Measurements from ENCODE around the gene DNAJC17.

Gene DNAJC17, protein sequence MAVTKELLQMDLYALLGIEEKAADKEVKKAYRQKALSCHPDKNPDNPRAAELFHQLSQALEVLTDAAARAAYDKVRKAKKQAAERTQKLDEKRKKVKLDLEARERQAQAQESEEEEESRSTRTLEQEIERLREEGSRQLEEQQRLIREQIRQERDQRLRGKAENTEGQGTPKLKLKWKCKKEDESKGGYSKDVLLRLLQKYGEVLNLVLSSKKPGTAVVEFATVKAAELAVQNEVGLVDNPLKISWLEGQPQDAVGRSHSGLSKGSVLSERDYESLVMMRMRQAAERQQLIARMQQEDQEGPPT

DNA sequence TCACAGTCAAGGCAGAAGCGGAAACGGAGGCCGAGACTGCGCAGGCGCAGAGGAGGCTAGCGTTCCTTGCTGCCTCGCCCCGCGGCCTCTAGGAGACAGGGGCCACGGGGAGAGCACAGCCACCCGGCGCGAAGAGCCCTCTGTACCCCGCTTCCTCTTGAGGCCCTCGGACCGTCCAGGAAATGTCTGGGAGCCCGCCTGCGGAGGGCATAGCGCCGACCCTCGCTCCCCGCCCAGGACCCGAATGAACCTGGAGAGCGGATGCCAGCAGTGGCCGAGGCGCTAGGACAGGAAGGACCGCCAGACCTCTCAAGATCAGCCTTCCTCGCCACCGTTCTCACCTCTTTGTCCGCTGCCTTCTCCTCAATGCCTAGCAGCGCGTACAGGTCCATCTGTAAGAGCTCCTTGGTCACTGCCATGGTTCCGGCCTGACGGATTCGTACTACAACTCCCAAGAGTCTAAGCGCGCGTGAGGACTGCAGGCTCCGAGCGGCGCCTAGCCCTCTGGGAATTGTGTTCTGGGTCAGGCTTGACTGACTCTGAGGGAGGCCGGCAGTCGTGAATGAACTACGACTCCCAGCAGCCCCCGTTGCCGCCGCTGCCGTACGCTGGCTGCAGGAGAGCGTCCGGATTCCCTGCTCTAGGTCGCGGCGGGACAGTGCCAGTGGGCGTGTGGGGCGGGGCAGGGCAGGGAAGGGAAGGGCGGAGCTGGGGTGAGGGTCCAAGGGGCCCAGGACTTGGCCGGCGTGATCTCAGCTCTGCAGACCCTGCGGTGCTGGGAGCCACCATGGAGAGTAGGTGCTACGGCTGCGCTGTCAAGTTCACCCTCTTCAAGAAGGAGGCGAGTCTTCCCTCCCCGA is at the start of gene DNAJC17, which contains the start of gene ZFYVE19:
Gene DNAJC17, minus strand, starts transcription at position 446 of the 860 bp plus-strand sequence. Its CDS starts 27 bp downstream, at position 419.
Gene ZFYVE19, plus strand, starts transcription at position 62 of the 860 bp plus-strand sequence. Its CDS starts 501 bp downstream, at position 563.
- DNase-seq (ENCODE audit: low spot score): peak; percentile 94

DNA sequence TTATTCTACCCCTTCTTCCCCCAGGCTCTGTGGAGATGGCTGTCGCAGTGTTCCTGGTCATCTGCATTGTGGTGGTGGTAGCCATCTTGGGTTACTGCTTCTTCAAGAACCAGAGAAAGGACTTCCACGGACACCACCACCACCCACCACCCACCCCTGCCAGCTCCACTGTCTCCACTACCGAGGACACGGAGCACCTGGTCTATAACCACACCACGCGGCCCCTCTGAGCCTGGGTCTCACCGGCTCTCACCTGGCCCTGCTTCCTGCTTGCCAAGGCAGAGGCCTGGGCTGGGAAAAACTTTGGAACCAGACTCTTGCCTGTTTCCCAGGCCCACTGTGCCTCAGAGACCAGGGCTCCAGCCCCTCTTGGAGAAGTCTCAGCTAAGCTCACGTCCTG is 49.5 kb upstream of the DNAJC17 start:
- no peak for DNase-seq (ENCODE audit: low spot score)

DNA sequence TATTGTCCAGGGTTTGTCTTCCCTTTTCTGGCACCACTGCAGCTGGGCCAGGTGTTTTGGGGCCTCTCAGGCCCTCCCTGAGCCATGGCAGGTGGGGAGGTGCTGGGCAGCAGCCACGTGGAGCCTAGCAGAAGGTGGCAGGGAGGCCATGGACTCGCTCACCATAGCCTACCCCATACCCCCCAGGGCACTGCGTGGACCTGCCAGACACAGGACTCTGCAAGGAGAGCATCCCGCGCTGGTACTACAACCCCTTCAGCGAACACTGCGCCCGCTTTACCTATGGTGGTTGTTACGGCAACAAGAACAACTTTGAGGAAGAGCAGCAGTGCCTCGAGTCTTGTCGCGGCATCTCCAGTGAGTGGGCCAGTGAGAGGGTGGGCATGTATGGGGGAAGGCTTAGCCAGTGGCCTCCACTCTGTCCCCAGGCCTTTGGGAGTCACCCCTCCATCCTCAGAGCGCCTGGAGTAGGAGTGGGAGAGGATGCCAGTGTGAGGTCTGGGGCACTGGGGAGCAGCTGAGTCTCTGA is 48.5 kb upstream of the DNAJC17 start:
- no peak for DNase-seq (ENCODE audit: low spot score)

DNA sequence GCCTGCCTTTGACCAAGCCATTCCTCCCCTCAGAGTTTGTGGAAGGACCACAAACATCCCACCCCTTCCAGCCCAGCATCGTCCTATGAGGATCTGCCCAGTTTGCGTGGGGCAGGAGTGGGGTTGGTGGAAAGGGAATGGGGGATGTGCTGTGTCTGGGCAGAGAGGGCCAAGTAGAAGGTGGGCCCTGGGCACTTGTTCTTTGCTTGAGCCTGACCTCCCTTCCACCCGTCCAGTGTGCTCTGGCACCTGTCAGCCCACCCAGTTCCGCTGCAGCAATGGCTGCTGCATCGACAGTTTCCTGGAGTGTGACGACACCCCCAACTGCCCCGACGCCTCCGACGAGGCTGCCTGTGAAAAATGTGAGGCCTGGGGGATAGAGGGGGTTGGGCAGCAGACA is 46.9 kb upstream of the DNAJC17 start:
- DNase-seq (ENCODE audit: low spot score): no peak

DNA sequence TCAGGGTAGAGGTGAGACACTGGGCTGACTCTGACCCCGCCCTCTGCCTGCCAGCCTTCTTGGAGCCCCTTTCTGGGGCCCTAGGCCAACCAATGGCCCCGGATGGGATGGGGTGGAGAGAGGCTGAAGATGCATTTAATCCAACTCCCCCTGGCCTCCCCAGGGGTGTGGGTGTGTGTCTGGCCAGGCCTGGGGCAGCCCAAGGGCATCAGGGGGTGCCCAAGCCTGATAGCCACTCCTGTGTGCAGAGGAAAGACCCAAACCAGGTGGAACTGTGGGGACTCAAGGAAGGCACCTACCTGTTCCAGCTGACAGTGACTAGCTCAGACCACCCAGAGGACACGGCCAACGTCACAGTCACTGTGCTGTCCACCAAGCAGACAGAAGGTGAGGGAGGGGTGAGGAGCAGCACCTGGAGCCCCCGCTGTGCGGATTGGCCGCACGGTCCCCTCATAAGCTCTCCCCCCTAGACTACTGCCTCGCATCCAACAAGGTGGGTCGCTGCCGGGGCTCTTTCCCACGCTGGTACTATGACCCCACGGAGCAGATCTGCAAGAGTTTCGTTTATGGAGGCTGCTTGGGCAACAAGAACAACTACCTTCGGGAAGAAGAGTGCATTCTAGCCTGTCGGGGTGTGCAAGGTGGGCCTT is 46.1 kb upstream of the DNAJC17 start:
- DNase-seq (ENCODE audit: low spot score): no peak

DNA sequence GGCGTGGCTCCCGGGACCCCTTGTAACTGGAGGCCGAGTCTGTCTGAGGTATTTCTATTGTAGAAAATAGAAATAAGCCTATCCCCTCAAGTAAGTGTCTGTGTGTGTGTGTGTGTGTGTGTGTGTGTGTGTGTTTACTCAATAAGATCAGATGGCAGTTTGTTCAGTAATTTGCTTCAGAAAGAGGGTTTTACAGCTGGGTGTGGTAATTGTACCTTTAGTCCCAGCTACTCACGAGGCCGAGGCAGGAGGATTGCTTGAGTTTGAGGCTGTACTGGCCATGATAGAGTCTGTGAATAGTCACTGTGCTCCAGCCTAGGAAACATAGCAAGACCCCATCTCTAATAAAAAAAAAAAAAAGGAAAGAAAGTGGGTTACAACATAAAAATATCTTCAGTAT is 45.3 kb upstream of the DNAJC17 start:
- DNase-seq (ENCODE audit: low spot score): no peak

DNA sequence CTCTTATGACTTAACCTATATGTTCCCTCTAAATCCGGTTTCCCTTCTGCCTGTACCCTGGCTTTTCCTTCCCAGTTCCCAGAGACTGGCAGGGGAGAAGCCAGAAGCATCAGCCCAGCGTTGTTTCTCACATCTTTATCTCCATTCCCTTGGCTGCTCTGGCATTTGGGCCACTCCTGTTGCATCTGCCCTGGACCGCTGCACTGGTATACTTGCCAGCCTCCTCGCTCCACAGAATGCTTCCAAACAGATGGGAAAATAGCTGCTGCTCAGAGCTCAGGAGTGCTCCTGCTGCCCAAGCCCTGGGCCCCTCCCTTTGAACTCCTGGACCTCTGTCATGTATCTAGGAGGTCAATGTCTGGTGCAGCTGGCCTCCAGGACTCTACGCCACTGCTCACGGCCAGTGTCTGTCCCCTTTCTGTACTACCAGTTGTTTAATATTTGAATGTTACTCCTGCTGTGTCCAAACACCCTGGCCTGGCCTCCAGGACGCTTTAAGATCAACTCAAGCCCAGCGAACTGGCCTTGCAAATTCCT is 43.4 kb upstream of the DNAJC17 start:
- no peak for DNase-seq (ENCODE audit: low spot score)

DNA sequence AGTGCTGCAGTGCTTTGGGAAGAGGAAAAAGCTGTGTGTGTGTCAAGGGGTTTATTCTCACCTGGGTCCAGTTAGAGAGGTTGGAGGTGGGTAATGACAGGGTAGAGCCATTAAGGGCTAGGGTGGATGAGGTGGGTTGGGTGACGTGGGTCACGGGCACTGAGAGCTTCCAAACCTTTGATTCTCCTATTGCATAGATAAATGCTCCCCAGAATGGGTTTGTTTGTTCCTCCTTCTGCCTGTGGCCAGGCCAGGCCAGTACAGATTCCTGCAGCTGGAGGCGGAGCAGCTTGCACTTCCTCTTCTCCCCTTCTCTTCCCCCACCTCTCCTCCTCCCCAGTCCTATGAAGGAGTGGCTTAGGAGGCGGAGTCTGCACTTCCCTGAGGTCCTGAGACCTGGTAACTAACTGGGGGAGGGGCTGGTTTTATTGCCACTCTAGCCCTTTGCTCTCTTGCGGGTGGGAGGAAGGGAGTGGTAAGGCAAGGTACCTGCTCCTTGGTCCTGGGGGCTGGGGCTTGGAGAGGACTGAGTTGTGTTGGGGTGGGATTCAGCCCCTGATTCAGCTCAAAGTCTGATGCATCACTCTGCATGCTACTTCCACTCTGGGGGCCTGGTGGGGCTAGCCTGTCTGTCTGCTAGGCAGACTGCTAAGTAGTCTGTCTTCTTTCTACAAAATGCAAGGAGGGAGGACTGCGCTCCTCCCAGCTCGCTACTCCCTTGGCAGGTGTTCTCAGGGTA is 40.1 kb upstream of the DNAJC17 start:
- DNase-seq (ENCODE audit: low spot score): peak; percentile 16

DNA sequence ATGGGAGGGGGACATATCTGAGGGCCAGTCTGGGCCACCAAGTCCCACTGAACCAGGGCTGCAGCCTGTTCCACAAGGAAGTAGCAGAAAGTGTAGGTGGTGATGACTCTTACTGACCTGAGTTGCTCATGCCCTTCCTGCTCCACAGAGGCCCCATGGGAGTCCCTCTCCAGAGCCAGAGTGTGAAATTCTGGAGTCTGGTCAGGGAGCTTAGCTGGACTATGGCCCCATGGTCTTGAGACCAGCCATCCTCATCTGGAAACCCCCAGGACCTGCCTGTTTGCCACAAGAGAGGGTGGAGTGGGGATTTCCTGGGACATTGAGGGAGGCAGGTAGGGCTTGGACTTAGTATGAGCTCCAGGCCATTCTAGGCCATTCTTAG is 39.6 kb upstream of the DNAJC17 start:
- no peak for DNase-seq (ENCODE audit: low spot score)

DNA sequence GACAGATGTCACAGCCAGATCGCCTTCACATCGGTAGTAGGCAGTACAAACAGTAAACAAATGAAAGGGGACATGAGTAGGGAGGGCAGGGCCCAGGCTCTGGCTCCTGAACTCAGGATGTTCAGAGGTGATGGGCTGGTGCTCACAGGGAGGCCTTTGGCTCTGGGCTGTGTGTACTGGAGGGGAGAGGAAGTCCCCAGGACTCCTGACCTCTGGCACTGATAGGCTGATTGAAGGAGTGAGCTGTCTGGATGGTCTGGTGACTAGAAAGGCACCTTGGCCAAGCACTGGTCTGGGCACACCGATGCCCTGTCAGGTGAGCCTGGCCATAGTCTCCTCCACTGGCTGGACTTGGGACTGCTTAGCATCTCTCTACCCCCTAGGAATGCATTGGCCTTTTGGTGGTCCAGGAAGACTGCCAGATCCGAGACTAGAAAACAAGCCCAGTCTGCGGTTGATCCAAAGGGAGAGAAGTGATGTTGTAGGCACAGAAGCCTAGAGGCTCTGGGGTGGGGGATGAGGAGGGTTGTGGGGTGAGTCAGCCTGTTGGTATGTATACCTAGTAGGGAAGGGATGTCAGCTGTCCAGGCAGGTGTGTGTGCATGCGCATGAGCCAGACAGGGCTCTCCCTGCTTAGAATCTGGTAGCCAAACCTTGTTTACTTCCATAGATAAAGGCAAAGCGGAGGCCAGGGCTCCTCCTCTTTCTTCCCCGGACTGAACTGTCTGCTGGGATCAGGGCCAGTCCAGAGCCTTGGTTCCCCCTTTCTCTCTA is 38.4 kb upstream of the DNAJC17 start:
- DNase-seq (ENCODE audit: low spot score): no peak

DNA sequence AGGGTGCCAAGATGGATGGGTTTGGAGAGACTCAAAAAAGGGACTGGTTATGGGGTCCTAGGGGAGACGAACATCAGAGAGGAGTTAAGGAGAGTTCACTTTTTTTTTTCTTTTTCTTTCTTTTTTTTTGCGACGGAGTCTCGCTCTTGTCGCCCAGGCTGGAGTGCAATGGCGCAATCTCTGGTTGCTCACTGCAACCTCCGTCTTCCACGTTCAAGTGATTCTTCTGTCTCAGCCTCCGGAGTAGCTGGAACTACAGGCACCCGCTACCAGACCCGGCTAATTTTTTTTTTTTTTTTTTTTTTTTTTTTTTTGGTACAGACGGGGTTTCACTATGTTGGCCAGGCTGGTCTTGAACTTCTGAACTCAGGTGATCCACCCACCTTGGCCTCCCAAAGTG is 37.8 kb upstream of the DNAJC17 start:
- DNase-seq (ENCODE audit: low spot score): no peak

DNA sequence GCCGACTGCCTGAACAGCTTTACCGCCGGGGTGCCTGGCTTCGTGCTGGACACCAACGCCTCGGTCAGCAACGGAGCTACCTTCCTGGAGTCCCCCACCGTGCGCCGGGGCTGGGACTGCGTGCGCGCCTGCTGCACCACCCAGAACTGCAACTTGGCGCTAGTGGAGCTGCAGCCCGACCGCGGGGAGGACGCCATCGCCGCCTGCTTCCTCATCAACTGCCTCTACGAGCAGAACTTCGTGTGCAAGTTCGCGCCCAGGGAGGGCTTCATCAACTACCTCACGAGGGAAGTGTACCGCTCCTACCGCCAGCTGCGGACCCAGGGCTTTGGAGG is 37.4 kb upstream of the DNAJC17 start:
- DNase-seq (ENCODE audit: low spot score): peak; percentile 14

DNA sequence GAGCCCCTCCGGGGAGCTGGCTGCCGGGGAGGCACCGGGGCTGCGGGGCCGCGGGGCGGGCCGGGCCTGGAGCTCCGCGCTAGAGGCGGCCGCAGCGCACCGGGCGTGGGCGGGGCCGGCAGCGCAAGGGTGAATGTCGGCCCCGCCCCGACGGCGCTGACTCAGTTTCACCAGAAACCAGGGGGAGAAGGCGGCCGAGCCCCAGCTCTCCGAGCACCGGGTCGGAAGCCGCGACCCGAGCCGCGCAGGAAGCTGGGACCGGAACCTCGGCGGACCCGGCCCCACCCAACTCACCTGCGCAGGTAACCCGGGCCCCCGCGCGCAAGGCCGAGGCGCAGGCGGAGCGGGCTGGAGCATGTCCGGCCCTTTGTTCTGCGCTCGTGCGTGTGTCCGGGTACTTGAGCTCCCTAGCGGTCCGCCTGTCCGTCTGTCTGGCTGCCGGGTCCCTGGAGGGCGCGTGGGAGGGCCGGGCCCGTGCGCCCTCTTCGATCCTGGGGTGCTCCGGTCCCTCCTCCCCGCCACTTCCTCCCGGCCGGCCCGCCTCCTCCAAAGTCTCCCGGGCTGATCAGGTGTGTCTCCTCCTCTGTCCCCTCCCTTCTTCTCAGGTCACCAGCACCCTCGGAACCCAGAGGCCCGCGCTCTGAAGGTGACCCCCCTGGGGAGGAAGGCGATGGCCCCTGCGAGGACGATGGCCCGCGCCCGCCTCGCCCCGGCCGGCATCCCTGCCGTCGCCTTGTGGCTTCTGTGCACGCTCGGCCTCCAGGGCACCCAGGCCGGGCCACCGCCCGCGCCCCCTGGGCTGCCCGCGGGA is 36.8 kb upstream of the DNAJC17 start, which contains the start of gene SPINT1:
Gene SPINT1, plus strand, starts transcription at position 164 of the 811 bp plus-strand sequence. Its CDS starts 507 bp downstream, at position 671.
- peak; percentile 25 for DNase-seq (ENCODE audit: low spot score)

DNA sequence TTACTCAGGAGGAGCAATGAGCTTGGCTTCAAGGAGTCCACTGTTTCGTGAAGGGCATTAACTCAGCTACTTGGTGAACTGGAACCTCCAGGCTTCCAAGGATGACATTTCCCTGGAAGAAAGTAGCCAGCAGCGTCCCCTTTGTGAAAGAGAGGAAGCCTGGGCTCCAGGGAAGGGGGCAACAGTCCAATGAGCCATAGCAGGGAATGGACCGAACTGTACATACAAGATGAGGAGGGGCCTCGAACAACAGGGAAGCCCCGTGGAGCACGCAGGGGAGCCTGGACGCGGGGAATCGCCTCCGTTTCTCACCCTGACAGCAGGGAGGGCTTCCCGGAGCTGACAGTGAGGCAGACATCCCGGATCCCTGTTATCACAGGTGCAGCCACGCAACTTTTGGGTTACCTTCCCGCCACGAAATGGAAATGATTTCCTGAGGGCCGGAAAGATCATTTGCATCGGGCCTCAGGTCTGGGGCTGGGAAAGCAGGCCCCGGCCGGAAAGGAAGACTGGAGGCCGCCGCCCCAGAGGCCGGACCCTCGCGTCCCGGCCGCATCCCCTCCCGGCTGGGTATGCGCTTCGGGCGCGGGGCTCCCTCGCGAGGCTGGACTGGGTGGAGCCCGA is 36.1 kb upstream of the DNAJC17 start:
- no peak for DNase-seq (ENCODE audit: low spot score)

DNA sequence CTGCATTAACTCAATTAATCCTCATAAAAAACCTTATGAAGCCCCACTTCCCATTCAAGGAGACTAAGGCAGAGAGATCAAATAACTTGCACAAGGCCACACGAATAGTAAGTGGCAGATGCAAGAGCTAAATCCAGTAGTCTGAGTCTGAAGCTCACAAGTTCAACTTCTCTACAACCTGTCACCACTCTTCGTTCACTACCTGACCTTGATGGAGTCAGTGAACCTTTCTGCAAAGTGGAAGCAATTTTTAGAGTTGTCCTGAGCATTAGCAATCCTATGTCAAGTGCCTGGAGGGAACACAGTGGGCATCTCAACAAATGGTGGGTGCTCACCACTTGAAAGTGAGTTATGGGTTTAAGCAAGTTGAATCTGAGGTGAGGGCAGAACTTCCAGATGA is 34.5 kb upstream of the DNAJC17 start:
- DNase-seq (ENCODE audit: low spot score): no peak

DNA sequence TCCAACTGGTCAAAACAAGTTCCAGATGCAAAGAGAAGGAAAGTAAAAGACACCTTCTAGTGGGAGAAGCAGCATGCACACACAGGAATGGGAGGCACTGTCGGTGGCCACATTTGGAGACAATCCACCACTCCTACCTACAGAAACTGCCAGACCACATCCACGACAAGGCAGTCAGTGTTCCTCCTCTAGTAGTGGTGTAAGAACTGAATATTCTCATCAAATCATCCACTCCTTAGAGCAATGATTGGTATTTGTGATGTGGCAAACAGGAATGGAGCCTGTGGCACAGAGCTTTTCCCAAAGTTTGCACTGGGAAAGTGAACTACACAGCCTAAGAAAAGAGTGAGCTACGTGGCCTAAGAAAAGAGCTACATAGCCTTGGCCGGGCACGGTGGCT is 31.5 kb upstream of the DNAJC17 start:
- DNase-seq (ENCODE audit: low spot score): no peak

DNA sequence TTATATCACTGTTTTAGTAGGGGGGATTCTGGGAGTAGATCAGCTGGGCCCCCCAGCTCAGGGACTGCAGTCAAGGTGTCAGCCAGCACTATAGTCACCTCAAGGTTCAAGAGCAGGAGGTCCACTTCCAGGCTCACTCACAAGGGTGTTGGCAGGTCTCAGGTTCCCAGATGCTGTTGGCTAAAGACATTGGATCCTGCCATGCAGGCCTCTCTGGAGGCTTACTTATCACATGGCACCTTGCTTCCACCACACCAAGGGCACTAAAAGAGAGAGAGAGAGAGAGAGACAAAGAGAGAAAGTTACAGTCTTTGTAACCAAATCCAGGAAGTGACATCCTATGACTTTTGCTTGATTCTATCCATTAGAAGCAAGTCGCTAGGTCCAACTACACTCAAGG is 28.7 kb upstream of the DNAJC17 start:
- no peak for DNase-seq (ENCODE audit: low spot score)

DNA sequence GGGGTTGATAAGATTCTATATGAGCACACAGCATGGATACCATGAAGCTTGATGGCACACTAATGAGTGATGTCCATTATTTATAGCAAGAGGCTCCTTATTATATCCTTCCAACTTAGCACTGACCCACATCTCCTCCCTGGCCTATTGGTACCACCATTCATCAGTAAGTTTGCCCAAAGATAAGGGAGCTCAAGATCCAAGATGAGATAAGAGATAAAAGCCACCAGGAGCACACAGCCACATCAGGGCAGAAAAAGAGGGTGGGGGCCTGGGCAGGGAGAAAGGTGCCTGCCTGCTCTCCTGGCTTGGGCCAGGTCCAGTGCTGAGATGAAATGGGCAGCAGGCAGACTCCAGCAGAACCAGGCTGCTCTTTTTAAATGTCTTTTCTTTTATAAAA is 25.6 kb upstream of the DNAJC17 start:
- no peak for DNase-seq (ENCODE audit: low spot score)

DNA sequence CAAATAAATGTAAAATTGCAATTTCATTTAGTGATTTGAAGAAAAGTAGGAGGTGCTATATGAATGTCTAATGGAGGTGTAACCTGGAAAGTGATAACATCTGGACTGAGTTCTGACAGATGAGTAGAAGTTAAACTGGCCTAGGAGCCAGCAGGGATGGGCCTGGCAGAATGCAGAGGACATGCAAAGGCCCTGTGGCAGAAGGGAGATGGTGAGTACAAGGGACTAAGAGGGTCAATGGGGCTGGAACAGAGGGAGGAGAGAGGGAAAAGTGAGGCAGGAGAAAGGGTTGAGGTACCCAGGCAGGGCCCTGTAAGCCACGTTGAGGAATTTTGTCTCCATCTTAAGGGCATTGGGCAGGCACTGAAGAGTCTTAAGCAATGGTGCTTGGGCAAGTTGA is 24.6 kb upstream of the DNAJC17 start:
- no peak for DNase-seq (ENCODE audit: low spot score)

Measured in CD4-positive, alpha-beta T cell treated with Interleukin-6 at 100 ng/mL for 8 hours (primary cell).